Measurements from ENCODE around the gene SPACA4. TPM values are rescaled to one million over a fixed set of nuclear protein-coding genes. Genes with fewer than 3 reads are reported as not detected.

SPACA4 gene
- total RNA-seq, 1 experiment from 2014 or later = not detected

GRCh38 chr19:48596237-48596636, 10.3 kb upstream of the SPACA4 start:
- DNase-seq (ENCODE audit: extremely low read depth, low read depth) = no peak

- no peak for DNase-seq (ENCODE audit: extremely low read depth, low read depth)
These were observed 9.7 kb upstream of the SPACA4 start for GRCh38 chr19:48596679-48597465.

DNA sequence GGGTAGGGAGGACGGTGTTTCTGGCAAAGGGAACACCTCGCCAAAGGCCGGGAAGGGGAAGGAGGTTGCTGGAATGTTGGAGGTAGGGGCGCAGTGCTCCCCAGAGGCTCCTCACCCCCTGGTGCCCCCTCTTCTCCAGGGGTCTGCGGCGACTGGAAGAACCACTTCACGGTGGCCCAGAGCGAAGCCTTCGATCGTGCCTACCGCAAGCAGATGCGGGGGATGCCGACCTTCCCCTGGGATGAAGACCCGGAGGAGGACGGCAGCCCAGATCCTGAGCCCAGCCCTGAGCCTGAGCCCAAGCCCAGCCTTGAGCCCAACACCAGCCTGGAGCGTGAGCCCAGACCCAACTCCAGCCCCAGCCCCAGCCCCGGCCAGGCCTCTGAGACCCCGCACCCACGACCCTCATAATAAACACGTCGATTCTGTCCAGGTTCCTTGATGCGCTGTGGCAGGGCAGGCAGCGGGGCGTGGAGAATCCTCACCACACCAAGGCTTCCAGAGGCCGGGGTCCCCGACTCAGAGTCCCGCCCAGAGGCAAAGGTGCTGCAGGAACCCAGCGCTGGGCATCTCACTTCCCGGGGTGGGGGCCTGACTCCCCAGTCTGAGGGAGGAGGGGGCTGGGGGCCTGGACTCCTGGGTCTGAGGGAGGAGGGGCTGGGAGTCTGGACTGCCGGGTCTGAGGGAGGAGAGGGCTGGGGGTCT, 7.4 kb upstream of the SPACA4 start:
- DNase-seq (ENCODE audit: extremely low read depth, low read depth) = no peak

DNA sequence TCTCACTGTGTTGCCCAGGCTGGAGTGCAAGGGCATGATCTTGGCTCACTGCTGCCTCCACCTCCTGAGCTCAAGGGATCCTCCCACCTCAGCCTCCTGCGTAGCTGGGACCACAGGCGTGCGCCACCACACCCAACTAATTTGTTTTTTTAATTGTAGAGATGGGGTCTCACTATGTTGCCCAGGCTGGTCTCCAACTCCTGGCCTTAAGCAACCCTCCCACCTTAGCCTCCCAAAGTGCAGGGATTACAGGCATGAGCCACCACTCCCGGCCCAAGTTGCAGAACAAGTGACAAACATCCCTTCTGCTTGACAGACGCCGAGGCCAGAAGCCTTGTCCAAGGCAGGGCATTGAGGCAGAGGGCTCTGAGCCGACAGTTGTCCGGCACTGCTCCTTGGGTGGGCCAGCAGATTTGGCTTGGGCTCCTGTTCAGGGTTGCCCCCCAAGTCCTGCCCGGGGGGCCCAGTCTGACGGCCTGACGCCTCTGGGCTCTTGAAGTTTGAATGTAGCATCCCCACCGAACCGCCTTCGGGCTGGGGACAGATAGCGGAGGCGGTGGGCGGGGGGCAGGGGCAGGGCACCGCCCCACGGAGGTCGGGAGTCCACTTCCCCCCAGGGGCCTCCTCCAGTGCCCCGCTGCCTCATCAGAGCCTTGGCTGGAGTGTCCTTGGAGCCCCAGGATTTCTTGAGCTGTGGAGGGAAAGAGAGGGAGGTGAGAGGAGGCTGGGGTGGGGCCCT, 5.7 kb upstream of the SPACA4 start:
- no peak for DNase-seq (ENCODE audit: extremely low read depth, low read depth)

DNA sequence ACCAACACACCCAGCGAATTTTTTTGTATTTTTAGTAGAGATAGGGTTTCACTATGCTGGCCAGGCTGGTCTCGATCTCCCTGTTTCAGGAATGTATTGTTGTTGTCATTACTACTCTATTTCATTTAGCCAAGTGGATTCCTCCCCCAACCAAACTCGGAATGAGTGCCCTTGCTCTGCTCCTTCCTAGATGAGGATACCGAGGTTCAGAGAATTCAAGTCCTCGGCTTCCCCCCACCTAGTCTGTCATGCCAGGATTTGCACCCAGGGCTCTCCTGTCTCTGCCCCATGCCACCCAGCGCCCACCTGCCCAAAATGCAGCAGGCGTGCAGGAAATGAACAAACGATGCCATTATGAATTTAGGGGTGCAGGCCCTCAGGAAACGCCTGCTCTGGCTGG, 3.5 kb upstream of the SPACA4 start:
- DNase-seq (ENCODE audit: extremely low read depth, low read depth) = no peak

DNA sequence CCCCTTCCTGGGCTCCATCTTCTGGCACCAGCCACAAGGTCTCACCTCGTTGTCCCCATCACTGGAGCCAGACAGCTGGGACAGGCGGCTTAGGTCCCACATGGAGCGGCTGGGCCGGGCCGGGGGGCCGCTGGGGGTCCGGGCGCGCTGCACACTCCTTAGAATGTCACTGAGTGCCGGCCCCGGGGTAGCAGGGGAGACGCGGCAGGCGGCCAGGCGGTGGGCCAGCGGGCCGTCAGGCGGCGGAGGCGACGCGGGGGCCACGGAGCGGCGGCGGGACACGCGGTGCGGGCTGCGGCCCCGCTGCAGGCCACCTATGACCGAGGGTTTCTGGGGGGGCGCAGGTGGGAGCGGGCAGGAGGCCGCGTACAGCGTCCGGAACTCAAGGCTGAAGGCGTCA, 3.1 kb upstream of the SPACA4 start:
- no peak for DNase-seq (ENCODE audit: extremely low read depth, low read depth)

DNA sequence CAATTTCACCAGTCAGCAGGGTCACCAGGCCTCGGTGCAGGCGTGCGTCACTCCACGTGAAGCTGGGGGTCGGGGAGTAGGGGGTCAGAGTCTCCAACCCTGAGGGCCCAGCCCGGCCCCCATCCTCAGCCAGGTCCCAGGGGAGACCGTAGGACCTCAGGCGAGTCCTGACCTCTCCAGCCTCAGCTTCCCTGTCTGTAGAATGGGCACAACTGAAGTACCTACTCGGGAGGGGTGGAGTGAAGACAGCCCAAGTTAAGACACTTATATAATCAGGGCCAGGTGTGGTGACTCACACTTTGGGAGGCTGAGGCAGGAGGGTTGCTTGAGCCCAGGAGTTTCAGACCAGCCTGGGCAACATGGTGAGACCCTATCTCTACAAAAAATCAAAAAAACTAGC, 2.7 kb upstream of the SPACA4 start:
- DNase-seq (ENCODE audit: extremely low read depth, low read depth) = no peak

DNA sequence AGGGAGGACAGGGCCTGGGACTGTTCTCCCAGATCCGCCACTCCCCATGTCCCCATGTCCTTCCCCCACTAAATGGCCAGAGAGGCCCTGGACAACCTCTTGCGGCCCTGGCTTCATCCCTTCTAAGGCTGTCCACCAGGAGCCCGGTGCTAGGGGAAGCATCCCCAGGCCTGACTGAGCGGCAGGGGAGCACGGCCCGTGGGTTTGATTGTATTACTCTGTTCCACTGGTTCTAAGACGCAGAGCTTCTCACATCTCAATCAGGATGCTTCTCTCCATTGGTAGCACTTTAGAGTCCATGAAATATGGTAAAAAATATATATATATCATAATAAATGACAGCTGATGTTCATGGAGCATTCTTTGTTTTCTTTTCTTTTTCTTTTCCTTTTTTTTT, 815 bp downstream of the SPACA4 start:
- DNase-seq (ENCODE audit: extremely low read depth, low read depth) = no peak

DNA sequence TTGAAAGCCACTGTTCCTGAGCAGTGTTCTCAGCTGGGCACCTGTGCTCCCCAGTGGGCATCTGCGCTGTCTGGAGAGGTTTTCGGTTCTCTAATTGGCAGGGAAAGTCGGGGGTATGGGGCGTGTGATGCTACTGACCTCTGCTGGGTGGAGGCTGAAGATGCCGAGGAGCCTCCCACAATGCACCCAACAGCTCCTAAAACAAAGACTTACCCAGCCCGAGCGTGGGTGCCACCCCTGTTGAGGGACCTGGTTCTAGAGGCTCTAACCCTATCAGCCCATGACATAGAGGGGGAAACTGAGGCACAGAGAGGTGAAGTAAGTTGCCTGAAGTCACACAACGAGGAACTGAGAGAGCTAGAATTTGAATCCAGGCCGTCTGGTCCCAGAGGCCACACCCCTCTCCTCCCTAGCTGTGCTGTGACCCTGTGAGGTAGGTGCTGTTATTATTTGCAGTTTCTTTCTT, 2.3 kb downstream of the SPACA4 start:
- peak; percentile 60 for DNase-seq (ENCODE audit: extremely low read depth, low read depth)

DNA sequence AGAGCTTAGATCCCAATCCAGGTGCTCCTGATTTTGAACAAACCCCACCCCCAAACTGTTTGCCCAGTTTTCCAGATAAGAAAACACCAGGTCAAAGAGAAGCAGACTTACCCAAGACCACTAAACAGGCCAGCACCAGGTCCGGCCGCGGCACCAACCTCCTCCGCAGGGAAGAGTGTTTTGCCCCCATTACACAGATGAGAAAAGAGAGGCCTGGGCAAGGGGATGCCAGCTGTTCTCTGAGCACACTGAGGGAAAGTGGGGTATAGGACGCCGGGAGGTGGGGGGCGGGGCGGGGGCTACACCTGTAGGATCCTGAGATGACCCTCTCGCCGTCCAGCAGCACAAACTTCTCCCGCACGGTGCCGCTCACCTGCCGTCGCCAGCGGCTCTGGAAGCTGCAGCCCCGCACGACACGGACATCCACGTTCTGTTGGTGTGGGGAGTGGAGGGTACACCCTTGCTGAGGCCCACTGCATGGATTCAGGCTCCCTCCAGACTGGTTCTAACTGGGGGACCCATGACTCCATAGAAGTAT, 3.1 kb downstream of the SPACA4 start:
- no peak for DNase-seq (ENCODE audit: extremely low read depth, low read depth)

- DNase-seq (ENCODE audit: extremely low read depth, low read depth) = no peak
These were observed 5.3 kb downstream of the SPACA4 start for GRCh38 chr19:48611872-48612271.

DNA sequence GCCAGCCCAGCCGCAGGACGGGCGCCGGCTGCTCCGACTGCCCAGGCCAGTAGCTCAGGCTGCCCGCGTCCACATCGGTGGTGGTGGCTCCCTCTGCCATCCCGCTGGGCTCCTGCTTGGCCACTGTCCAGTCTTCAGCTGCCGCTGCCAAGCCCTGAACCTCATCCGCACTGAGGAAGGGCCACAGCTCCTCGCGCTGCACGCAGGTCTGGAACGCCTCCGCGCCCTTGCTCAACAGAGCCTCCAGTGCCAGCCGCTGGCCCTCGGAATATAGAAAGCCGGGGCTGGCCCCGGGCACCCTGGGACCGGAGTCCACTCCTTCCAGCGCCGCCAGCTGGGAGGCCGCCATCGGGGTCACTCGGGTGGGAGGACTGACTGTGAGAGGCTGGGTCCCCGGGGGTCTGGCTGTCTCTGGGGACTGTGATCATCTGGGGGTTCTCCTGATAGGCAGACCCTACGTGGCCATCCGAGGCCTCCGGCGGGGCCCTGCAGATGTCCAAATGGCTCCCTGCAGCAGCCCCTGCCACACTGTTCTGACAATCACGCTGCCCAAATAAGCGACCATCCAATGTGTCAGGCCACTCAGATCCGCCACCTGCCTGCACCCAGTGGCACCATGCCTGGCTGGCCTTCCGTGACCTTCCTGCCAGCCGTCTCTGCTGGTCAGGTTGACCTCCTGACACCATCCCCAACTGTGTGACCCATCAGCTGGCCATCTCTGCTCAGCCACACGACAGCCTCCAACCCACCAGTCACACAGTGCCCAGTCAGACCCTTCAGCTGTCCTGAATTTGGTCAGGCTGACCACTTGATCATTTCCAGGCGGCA, 6.7 kb downstream of the SPACA4 start:
- no peak for DNase-seq (ENCODE audit: extremely low read depth, low read depth)

DNA sequence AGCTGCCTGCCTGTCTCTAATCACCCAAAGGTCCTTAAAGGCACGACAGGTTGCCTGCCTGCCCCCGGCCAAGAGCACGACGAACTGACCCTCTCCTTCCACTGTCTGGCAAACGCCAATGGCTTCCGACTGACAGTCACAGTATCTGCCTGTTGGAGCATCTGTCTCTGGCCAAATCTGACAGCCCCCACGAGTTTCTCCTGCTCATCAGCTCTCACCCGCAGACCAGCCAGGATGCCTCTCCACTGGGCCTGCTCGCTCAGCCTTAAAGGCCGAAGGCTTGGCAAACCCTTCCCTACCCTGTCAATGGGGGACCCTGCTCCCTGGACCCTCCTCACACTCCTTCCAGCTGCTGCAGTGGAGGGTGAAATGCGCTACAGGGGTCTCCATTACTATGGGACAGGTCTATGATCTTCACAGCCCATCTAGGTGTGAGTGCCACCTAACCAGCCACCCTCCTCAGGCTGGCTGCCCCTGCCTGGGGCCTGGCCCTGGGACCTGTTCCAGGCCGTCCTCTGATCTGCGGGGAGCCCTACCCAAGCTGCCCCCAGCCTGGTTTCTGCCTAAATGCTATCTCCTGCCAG, 7.4 kb downstream of the SPACA4 start:
- no peak for DNase-seq (ENCODE audit: extremely low read depth, low read depth)

- no peak for DNase-seq (ENCODE audit: extremely low read depth, low read depth)
These were observed 8.1 kb downstream of the SPACA4 start, which contains the start of gene FAM83E for GRCh38 chr19:48614436-48615230. Gene FAM83E (minus strand): TSS chr19:48615076. CDS start chr19:48613372, 1,704 bp downstream.

DNA sequence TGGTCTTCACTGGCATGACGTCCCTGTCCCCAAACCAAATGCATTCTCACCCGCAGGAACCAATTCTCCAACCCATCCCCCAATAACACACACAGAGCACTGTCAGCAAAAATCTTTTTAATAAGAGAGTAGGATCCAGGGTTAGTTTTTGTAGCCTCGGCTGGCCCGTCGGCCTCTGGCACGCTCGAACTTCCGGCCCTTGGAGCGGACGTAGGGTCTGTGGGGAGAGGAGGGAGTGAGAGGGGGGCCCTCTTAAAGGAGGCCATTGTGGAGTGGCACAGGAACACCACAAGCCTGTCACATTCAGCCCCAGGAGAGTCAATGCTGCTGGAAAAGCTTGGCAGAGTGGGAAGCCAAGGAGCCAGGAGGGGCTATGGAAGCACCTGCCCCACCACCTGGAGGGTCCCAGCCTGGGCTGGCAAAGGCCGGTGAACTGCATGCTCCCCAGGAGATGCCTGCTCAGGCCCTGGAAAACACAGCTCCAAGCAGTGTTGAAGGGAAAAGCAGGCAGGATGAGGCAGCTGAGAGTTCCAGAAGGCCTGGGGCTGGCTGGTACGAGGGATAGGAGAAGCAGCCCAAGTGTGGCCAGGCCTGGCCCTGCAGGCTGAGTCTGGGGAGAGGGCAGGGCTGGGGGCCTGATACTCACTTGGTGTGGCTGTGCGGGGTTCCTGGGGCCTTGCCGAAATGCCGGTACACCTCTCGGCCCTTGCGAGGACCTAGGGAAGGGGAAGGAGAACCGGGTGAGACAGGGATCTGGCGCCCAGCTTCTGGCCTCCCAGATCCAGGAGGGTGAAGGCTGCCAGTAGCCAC, 8.9 kb downstream of the SPACA4 start:
- no peak for DNase-seq (ENCODE audit: extremely low read depth, low read depth)

GRCh38 chr19:48616041-48616436, 9.5 kb downstream of the SPACA4 start:
- no peak for DNase-seq (ENCODE audit: extremely low read depth, low read depth)

GRCh38 chr19:48616491-48617056, 10.0 kb downstream of the SPACA4 start:
- no peak for DNase-seq (ENCODE audit: extremely low read depth, low read depth)

All from NCI-H460 (cell line).